Measurements from ENCODE around the gene NR4A1.

Gene NR4A1

DNA sequence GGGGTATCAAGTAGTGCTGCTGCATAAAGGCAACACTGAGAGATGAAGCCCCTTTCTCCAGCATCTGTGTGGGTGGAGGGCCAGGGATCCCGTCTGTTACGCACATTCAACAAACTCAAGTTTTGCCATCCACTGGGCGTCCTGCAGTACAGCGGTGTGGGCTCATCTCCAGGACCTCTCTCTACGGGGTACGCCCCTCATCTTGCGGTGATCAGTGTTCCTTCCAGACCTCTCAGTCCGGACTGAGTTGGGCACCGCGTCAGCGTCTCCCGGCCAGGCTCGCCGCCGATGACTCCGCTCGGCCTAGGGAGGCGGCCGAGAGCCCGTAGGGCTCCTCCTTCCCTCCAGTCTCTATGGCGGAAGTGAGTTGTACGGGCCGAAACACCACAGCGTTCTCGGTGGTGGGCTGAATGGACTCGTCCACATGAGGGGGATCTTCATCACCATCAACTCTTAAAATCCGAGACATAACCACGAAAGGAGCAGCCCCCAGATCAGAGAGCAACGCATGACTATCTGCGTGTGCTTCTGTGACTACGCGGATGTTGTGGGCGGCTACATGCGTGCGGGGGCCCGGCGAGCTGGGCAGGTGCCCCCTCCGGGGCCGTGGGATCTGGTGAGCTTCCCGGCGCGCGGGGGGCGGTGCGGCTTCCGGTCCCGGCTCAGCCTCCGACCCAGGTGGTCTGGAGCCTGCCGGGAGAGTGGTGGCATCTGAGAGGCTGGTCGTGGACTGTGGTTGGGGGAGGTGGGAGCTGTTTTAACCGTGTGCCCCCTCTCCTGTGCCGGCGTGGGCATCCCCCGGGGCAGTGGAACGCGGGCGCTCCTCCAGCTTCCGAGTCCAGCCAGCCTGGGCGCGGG lies 18.3 kb downstream of the NR4A1 start, which contains the start of gene ATG101:
Gene ATG101, plus strand, starts transcription at position 652 of the 858 bp plus-strand sequence. CDS start 3,673 bp downstream, outside the sequence.
- Histone ChIP-seq H3K9me2 (replicated peaks; ENCODE audit: control insufficient read depth, low read length) (no peaks in the 10 kb centered on the region), H3K4me1 (ENCODE audit: control insufficient read depth, low read length) (peaks cover 29% of the 10 kb centered on the region), H3K4me2 (ENCODE audit: low read length) (peak within 1 kb of the TSS; percentile 85), H3K79me2 (ENCODE audit: control insufficient read depth, low read length) (peaks cover 45% of the 10 kb centered on the region), H3K36me3 (ENCODE audit: control insufficient read depth, low read length) (peaks cover 18% of the 10 kb centered on the region), H3F3A (ENCODE audit: control insufficient read depth, insufficient read depth) (peaks cover 4% of the 10 kb centered on the region), H3K4me3 (ENCODE audit: low read length) (peak within 1 kb of the TSS; percentile 88), H3K27me3 (ENCODE audit: control insufficient read depth, low read length) (peaks cover 12% of the 10 kb centered on the region; the same call in 1 of the 2 replicates), H3K9me3 (ENCODE audit: control insufficient read depth, insufficient read depth, low read length) (no peaks in the 10 kb centered on the region), H4K20me1 (ENCODE audit: control insufficient read depth, insufficient read depth, low read depth, low read length) (peaks cover 7% of the 10 kb centered on the region; the same call in 1 of the 2 replicates), H3K27ac (ENCODE audit: low read depth, low read length) (peak within 1 kb of the TSS; percentile 65)
- no peak for TF ChIP-seq EZH2phosphoT487 (IDR thresholded peaks at IDR 0.05; ENCODE audit: borderline replicate concordance, low read length)
- TF ChIP-seq, protein P1, sequence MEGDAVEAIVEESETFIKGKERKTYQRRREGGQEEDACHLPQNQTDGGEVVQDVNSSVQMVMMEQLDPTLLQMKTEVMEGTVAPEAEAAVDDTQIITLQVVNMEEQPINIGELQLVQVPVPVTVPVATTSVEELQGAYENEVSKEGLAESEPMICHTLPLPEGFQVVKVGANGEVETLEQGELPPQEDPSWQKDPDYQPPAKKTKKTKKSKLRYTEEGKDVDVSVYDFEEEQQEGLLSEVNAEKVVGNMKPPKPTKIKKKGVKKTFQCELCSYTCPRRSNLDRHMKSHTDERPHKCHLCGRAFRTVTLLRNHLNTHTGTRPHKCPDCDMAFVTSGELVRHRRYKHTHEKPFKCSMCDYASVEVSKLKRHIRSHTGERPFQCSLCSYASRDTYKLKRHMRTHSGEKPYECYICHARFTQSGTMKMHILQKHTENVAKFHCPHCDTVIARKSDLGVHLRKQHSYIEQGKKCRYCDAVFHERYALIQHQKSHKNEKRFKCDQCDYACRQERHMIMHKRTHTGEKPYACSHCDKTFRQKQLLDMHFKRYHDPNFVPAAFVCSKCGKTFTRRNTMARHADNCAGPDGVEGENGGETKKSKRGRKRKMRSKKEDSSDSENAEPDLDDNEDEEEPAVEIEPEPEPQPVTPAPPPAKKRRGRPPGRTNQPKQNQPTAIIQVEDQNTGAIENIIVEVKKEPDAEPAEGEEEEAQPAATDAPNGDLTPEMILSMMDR (IDR thresholded peaks at IDR 0.05; ENCODE audit: low read depth, low read length, poor library complexity, severe bottlenecking), result peak; percentile 89

DNA sequence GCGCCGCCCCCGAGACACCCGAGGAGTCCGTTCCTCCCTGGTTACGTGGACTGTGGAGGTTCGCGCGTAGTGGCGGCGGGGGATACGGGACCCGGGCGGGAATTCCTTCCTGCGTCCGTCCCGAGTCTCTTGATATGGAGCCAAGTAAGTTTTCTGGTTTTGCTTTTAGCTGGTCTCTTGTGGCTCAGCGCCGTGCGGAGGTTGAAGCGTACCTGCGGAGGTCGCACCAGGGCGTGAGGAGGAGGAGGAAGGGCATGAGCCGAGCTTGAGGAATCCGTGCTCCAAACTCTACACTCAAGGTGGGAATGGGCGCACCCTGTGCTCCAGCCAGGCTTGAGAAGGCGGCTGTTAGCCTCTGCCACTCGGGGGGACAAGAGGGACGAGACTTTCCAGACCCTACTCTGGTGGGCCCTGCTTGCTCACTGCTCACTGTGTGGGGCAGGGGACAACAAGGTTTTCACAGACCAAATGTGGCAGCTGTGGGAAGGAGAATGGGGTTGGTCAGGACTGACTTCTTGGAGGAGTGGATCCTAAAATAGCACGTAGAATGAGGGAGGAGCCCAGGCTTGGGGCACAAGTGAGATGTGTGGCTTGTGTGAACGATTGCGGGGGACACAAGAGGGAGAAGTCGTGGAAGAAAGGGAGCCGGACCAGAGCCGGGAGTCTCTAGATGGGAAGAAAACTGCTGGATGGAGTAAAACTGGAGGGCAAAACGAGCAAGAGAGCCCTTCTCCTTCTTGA lies 19.1 kb downstream of the NR4A1 start:
- Histone ChIP-seq H3K4me2 (ENCODE audit: low read length) (peak overlapping the region; percentile 85), H3K27me3 (ENCODE audit: control insufficient read depth, low read length) (peaks cover 12% of the 10 kb centered on the region; the same call in 1 of the 2 replicates), H3K9me2 (replicated peaks; ENCODE audit: control insufficient read depth, low read length) (no peaks in the 10 kb centered on the region), H3K27ac (ENCODE audit: low read depth, low read length) (peak overlapping the region; percentile 65; the same call in 1 of the 2 replicates), H3K79me2 (ENCODE audit: control insufficient read depth, low read length) (peaks cover 49% of the 10 kb centered on the region), H4K20me1 (ENCODE audit: control insufficient read depth, insufficient read depth, low read depth, low read length) (peaks cover 7% of the 10 kb centered on the region; the same call in 1 of the 2 replicates), H3K4me1 (ENCODE audit: control insufficient read depth, low read length) (peaks cover 29% of the 10 kb centered on the region), H3K9me3 (ENCODE audit: control insufficient read depth, insufficient read depth, low read length) (no peaks in the 10 kb centered on the region), H3K36me3 (ENCODE audit: control insufficient read depth, low read length) (peaks cover 24% of the 10 kb centered on the region), H3F3A (ENCODE audit: control insufficient read depth, insufficient read depth) (peaks cover 4% of the 10 kb centered on the region), H3K4me3 (ENCODE audit: low read length) (peak overlapping the region; percentile 88)
- no peak for TF ChIP-seq EZH2phosphoT487 (IDR thresholded peaks at IDR 0.05; ENCODE audit: borderline replicate concordance, low read length)
- TF ChIP-seq, protein P1 (IDR thresholded peaks at IDR 0.05; ENCODE audit: low read depth, low read length, poor library complexity, severe bottlenecking), result peak; percentile 22

DNA sequence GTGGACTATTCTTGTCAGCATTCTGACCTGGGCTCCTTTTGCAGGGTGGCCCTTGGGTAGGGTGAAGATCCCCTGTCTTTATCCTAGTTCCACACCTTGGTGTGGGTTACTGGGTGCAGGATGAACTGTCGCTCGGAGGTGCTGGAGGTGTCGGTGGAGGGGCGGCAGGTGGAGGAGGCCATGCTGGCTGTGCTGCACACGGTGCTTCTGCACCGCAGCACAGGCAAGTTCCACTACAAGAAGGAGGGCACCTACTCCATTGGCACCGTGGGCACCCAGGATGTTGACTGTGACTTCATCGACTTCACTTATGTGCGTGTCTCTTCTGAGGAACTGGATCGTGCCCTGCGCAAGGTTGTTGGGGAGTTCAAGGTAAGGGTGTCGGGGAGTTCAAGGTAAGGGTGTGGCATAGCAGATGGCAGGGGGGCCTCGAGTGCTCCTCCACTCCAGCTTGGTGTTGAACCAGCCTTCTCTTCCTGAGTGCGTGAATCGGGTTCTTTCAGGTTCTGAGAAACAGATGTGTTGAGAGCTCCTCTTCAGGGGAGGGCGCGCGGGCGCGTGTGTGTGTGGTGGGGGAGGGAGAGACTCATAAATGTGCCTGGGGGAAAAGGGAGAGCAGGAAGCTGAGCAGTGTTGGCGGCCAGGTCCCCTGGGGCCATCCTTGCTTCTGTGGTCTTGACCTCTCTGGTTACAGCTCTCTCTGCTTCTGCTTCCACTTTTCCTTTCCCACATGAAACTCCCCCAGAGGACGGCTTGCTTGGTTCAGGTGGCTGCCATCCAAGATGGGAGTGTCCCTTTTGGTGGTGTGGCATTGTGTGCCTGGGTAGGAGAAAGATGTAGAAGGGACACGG lies 22.5 kb downstream of the NR4A1 start:
- no peaks in the 10 kb centered on the region for H3K9me3 ChIP-seq (ENCODE audit: control insufficient read depth, insufficient read depth, low read length)
- H3K4me3 ChIP-seq (ENCODE audit: low read length), result no peak overlapping the region
- H3K4me1 ChIP-seq (ENCODE audit: control insufficient read depth, low read length), result peaks cover 29% of the 10 kb centered on the region
- H3F3A ChIP-seq (ENCODE audit: control insufficient read depth, insufficient read depth), result peaks cover 4% of the 10 kb centered on the region
- no peaks in the 10 kb centered on the region for H3K27me3 ChIP-seq (ENCODE audit: control insufficient read depth, low read length)
- H3K36me3 ChIP-seq (ENCODE audit: control insufficient read depth, low read length), result peaks cover 49% of the 10 kb centered on the region
- no peaks in the 10 kb centered on the region for H3K9me2 ChIP-seq (replicated peaks; ENCODE audit: control insufficient read depth, low read length)
- H4K20me1 ChIP-seq (ENCODE audit: control insufficient read depth, insufficient read depth, low read depth, low read length), result peaks cover 7% of the 10 kb centered on the region; the same call in 1 of the 2 replicates
- H3K79me2 ChIP-seq (ENCODE audit: control insufficient read depth, low read length), result peaks cover 51% of the 10 kb centered on the region
- no peak overlapping the region for H3K27ac ChIP-seq (ENCODE audit: low read depth, low read length)
- TF ChIP-seq, protein P1 (IDR thresholded peaks at IDR 0.05; ENCODE audit: low read depth, low read length, poor library complexity, severe bottlenecking), result no peak
- TF ChIP-seq EZH2phosphoT487 (IDR thresholded peaks at IDR 0.05; ENCODE audit: borderline replicate concordance, low read length), result no peak
- H3K4me2 ChIP-seq (ENCODE audit: low read length), result no peak overlapping the region

All from DOHH2 (cell line).